Measurements from ENCODE around the gene FILIP1L.

The FILIP1L gene

GRCh38 chr3:99789011-99789721 lies 325.1 kb downstream of the FILIP1L start:
- TF ChIP-seq CTCF (IDR thresholded peaks at IDR 0.05), result peak; percentile 66
